ENCODE measurements around the gene CAMTA1.
A peak's percentile ranks its signal among the peaks of the same experiment; 100 is the strongest.

Gene CAMTA1

DNA sequence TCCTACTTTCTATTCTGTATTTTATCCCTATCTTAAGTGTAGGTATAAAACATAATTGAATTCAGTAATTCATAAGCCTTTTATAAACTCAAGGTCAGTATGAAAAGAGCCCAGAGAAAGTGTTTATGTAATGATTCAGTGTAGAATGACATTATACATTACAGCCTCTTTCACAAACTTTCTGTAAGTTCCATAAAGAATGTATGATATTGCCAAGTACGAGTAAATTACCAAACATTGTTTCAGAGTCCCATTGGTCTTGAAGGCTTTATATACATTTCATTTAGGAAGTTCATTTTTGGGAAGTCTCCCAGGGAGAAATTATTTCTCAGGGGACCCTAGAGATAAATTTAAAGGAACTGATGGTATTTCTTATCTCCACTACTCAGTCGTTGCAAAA is 948.0 kb downstream of the CAMTA1 start:
- ATAC-seq, result no peak

DNA sequence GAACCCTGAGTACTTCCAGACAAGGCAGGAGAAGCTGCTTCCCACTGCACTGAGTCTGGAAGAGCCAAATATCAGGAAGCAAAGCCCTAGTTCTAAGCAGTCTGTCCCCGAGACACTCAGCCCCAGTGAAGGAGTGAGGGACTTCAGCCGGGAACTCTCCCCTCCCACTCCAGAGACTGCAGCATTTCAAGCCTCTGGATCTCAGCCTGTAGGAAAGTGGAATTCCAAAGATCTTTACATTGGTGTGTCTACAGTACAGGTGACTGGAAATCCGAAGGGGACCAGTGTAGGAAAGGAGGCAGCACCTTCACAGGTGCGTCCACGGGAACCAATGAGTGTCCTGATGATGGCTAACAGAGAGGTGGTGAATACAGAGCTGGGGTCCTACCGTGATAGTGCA is 952.8 kb downstream of the CAMTA1 start:
- ATAC-seq, result no peak

- no peak for ATAC-seq
Measured at GRCh38 chr1:7743346-7743745, 958.1 kb downstream of the CAMTA1 start.

DNA sequence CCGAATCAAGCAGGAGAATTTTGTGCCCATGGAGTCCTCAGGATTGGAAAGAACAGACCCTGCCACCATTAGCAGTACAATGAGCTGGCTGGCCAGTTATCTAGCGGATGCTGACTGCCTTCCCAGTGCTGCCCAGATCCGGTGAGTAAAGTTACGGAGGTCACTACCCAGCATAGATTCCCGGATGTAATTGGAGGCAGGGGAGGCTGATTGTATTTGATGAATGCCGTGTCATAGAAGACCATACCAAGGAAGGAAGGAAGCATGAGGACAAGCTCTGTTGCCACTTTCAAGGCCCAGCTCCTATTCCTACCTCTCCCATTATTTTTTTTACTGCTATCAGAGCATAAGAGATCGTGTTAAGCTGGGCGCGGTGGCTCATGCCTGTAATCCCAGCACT is 959.6 kb downstream of the CAMTA1 start:
- ATAC-seq, result no peak

- ATAC-seq, result no peak
Measured at GRCh38 chr1:7745783-7746182, 960.5 kb downstream of the CAMTA1 start.

- no peak for ATAC-seq
Measured at GRCh38 chr1:7747605-7748004, 962.4 kb downstream of the CAMTA1 start.

DNA sequence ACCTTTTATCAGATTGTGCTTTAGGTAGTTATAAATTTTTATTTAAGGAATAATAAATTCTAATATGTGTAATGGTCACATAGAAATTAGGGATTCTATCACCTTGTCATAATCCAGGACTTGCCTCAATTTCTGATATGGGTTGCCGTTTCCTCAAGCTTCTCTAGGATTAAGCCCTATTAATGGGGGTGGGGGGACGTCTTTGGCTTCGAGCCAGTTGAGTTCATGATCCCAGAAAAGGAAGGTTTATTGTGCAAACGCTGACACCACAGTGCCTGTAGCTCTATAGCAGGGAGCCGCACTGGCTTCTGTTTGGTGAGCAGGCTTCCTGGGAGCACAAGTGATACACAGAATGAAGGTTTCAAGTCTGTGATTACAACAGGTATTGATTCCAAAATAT is 963.9 kb downstream of the CAMTA1 start:
- ATAC-seq, result no peak

DNA sequence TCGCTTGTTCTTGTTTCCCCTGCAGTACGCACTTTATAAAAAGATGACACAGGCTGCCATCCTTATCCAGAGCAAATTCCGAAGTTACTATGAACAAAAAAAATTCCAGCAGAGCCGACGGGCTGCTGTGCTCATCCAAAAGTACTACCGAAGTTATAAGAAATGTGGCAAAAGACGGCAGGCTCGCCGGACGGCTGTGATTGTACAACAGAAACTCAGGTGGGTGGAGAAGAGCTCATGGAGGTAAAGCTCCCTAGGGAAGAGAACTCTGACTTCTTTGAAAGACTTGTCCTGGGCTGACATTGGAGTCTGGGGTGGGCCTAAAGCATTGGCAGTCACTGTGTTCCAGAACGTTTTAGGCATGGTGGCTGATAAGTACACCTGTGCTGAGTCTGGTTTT is 965.9 kb downstream of the CAMTA1 start:
- ATAC-seq, result no peak

GRCh38 chr1:7752512-7753417 is 967.5 kb downstream of the CAMTA1 start:
- peak in 1 of 2 donors; percentile 56 for ATAC-seq

GRCh38 chr1:7753641-7754040 is 968.4 kb downstream of the CAMTA1 start:
- ATAC-seq, result no peak

DNA sequence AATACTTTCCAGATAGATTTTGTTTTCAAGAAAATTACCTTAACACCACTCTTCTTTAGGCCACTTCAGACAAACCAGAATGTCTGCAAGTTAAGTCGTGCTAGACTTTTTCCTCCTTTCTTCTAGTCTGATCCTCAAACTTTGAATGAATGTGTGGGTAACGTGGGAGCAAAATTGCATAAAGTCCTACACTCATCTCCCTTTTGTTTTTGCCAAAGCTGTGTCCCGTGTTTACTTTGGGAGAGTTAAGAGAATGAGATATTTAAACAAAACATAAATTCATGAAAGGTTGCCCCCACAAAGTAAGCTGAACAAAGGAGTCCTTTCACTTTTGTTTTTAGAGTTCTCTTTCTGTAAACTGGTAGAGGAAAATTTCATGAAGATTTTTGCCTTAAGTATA is 969.0 kb downstream of the CAMTA1 start:
- no peak for ATAC-seq

- no peak for ATAC-seq
Measured at GRCh38 chr1:7755448-7755847, 970.2 kb downstream of the CAMTA1 start.

DNA sequence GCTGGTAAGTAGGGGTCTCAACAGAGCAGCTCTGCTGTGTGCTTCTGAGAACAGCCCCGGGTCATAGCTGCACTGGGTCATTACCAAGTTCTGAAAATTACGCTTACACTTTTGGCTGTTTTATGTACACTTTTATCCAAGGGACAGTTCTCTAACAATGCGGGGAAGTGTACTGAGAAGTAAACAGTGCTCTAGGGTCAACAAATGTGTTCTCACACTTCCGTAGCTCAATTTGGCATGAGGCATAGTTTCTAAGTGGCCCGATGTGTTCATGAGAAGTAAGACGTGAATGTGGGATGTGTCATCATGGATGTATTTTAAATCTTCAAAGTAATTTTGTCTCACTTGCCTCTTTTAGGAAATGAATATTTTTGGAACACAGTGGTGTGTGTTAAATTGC is 975.0 kb downstream of the CAMTA1 start:
- no peak for ATAC-seq

DNA sequence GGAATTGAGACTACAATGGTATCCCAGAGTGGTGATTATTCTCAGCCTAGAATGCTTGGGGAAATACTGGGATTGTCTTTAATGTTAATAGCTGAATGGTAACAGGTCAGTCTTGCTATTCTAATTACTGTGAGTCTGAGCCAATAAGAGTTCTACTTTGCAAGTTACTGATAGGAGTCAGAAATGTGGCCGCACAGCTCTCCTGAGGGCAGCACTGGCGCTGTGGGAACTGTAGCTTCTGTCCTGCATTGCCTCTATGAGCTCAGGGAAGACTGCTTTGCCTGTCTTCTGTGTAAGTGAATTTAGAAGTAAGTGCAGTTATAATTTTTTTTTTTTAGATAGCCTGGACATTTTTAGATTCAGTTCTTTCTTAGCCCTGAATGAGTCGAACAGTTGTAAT is 975.8 kb downstream of the CAMTA1 start:
- ATAC-seq, result no peak

- no peak for ATAC-seq
Measured at GRCh38 chr1:7767176-7767575, 981.9 kb downstream of the CAMTA1 start.

- no peak for ATAC-seq
Measured at GRCh38 chr1:7768583-7768982, 983.3 kb downstream of the CAMTA1 start.

DNA sequence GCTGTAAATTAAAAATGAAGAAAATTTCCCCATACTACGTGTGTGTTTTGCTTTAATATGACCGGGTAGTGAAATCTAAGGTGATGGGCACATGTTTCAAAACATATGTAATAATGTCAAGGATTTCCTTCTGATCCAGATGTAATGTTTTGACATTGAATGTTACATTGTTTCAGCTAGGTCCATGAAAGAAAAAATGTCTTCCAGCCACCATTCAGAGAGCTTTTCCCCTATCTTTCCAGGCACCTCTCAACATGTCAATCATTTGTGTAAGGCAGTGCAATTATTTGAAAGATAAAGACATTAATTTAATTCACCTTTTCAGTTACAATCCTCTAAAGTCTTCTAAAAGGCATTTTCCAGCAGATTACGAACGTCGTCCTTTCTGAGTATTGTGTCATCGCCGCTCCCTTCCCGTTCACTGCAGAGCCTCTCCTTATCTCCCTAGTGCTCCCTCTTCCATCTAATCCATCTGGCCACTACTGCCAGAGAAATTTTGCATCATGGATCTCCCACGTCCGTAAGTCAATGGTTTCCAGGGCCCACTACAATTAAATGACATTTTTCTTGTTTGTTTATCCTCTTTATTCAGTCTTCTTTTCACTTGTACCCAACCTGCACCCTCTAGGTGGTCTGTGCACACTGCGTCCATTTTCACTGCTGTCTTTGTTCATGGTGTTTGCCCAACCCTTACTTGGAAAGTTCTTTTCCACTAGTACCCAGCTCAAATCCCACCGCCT is 984.6 kb downstream of the CAMTA1 start:
- ATAC-seq, result no peak

DNA sequence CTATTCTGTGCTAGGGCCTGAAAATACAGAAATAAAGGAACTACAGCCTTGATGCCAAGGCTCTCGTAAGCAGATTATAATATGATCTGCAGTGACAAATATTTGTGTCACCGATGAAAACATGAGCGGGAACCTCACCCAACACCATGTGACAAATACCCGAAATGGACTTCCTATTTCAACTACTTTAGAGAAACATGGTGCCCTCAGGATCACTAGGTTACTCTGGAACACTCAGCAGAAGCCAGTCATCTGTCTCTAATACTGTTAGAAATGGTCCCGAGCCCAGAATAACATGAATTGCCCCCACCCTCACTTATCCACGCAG is 985.4 kb downstream of the CAMTA1 start:
- peak; percentile 27 to 30 for ATAC-seq

DNA sequence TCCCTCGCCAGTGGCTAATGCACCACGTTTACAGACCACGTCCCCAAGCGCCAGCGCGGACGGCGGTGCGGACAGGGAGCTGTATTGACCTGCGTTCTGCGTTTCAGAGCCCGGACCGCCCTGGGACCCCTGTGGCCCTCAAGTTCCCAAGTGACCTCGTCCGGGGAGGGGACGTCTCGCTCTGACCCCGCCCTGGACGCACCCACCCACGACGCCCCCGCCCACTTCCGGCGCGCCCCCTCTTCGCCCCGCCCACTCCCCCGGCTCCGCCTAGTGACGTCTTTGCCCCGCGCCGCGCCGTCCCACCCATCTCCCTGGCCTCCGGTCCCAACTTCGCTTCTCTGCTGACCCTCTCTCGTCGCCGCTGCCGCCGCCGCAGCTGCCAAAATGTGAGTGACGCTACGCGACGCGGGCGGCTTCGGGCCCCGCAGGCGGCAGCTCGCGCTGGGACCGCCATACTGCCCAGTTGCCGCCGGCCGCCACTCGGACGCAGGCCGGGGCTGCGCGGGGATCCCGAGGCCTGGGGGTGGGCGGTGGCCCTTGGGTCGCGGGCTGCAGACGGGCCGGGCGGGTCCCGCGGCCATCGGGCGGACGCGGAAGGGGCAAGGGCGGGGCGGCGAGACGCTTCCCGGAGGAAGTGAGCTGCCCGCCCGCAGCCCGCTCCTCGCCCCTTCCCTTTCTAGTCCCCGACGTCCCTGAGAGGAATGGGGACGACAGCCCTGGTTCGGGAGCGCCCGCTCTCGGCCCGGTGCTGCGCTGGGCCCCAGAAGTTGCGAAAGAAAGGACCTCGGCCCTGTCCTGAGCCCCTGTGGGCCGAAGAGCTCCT is 986.0 kb downstream of the CAMTA1 start, which contains the start of gene VAMP3:
TSS of gene VAMP3 (plus strand) at position 300 of the 826 bp plus-strand sequence. CDS start at position 388, 88 bp downstream.
- ATAC-seq, result peak; percentile 86 to 90

DNA sequence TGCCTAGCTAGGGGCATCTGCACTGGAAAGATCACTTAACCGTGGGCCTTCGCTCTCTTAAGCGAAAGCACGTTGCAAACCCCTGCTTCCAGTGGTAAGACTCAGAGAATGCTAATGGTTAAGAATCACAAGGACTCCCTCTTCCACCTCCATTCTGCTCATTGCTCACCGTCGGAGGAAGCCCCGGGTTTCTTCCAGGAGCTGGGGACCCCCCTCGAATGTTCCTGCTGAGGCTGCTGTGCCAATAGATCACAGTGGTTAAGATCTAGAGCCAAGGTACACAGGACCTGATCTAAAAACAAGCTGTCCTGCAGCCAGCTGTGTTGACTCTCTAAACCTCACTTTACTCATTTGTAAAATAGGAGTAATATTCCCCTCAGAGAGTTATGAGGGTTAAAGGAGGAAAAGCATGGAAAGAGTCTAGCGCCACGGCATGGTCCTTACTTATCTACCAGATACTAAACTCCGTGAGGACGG is 986.6 kb downstream of the CAMTA1 start:
- no peak for ATAC-seq

DNA sequence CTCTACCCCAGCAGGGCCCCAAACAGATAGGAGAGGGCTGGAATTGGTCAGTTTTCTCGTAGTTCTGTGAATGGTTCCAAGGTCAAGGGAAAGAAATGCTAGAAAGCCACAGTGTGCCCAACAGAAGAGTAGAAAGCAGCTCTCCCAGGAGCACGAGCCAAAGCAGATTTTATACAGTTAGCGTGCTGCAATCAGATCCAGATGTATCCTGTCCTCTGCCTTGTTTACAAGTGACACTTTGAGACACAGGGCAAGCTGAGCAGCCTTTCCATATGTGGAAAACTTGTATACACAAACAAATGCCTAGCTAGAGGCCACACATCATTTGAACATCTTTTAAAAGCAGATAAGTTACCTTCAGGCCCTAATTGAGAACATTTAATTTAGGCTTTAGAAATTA is 992.3 kb downstream of the CAMTA1 start:
- ATAC-seq, result no peak

DNA sequence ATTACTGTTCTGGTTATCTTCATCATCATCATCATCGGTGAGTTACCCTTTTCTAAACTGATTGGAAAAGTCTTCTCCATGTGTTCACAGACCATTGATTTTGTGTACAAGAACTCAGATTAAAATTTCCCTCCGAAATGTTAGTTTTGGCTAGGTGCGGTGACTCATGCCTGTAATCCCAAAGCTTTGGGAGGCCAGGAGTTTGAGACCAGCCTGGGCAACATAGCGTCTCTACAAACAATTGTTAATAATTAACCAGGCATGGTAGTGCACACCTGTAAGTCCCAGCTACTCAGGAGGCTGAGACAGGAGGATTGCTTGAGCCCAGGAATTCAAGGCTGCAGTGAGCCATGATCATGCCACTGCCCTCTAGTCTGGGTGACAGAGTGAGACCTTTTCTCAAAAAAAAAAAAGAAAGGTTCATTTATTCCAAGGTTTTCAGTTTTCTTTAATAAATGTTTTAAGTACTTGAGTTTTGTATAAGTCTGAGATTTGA is 992.9 kb downstream of the CAMTA1 start:
- ATAC-seq, result no peak

- no peak for ATAC-seq
Measured at GRCh38 chr1:7780976-7781375, 995.7 kb downstream of the CAMTA1 start.

All from activated CD4-positive, CD25-positive, alpha-beta regulatory T cell treated with anti-CD3 and anti-CD28 coated beads, Interleukin-2, amount 50 U/mL, for 24 hours (primary cell).